HG03565 (cell line): ENCODE results near the gene PLXNB2.

Experiments
- ATAC-seq: cut with Tn5 transposase; IDR thresholded peaks from one replicate; pipeline ENCODE4 v1.9.1; 2021; ENCODE audit warnings: mild to moderate bottlenecking, moderate library complexity; ENCODE audit not compliant: unreplicated experiment

PLXNB2 gene

GRCh38 chr22:50267591-50268390 is 39.7 kb downstream of the PLXNB2 start:
- no peak for ATAC-seq

GRCh38 chr22:50266994-50267393 is 40.5 kb downstream of the PLXNB2 start:
- no peak for ATAC-seq

- ATAC-seq, result no peak
These were observed 42.3 kb downstream of the PLXNB2 start for GRCh38 chr22:50264946-50265669.

GRCh38 chr22:50264104-50264745 is 43.2 kb downstream of the PLXNB2 start:
- no peak for ATAC-seq

GRCh38 chr22:50262973-50263617 is 44.4 kb downstream of the PLXNB2 start:
- no peak for ATAC-seq

- ATAC-seq, result no peak
These were observed 45.0 kb downstream of the PLXNB2 start for GRCh38 chr22:50262460-50262911.

- no peak for ATAC-seq
These were observed 45.6 kb downstream of the PLXNB2 start, which contains the start of gene MAPK12 for GRCh38 chr22:50261615-50262459. Gene MAPK12, minus strand, starts transcription at chr22:50261683. Its CDS starts 174 bp downstream, at chr22:50261509.

GRCh38 chr22:50260801-50261614 is 46.4 kb downstream of the PLXNB2 start:
- ATAC-seq, result no peak

GRCh38 chr22:50260434-50260800 is 47.0 kb downstream of the PLXNB2 start:
- ATAC-seq, result no peak

GRCh38 chr22:50259302-50259701 is 48.1 kb downstream of the PLXNB2 start:
- ATAC-seq, result no peak

- no peak for ATAC-seq
These were observed 48.8 kb downstream of the PLXNB2 start for GRCh38 chr22:50258361-50259292.

GRCh38 chr22:50257451-50258360 is 49.7 kb downstream of the PLXNB2 start:
- no peak for ATAC-seq

GRCh38 chr22:50257041-50257440 is 50.4 kb downstream of the PLXNB2 start:
- no peak for ATAC-seq

- ATAC-seq, result no peak
These were observed 51.1 kb downstream of the PLXNB2 start for GRCh38 chr22:50256258-50256862.

GRCh38 chr22:50255607-50256006 is 51.8 kb downstream of the PLXNB2 start:
- ATAC-seq, result no peak

- ATAC-seq, result no peak
These were observed 52.3 kb downstream of the PLXNB2 start for GRCh38 chr22:50255099-50255498.

- ATAC-seq, result no peak
These were observed 53.5 kb downstream of the PLXNB2 start for GRCh38 chr22:50253941-50254340.
